ENCODE measurements around the gene TCF7L1. TPM values are rescaled to one million over a fixed set of nuclear protein-coding genes. Genes with fewer than 3 reads are reported as not detected.

The TCF7L1 gene
- total RNA-seq, 4 donors from 2014 or later = 2.1 to 14.0 (median 3.9) TPM

DNA sequence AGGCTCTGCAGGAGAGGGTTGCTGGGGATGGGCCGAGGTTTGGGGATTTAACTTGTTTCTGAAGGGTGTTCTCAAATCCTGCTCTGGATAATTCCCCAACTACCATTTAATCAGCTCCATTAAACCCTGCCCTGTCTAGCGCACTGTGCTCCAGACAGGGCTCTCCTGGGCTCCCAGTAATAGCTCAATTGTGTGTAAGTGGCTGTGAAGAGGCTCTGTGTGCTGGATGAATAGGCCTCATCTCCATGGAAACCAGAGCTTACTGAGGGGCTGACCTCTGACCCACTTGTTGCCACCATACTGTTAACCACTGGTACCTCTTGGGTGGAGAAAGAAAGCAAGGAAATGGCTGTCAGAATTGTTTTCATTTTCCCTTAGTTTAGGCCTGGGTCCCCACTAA is 101.7 kb downstream of the TCF7L1 start:
- ATAC-seq (ENCODE audit: low FRiP score) = no peak
- TF ChIP-seq, protein P1, sequence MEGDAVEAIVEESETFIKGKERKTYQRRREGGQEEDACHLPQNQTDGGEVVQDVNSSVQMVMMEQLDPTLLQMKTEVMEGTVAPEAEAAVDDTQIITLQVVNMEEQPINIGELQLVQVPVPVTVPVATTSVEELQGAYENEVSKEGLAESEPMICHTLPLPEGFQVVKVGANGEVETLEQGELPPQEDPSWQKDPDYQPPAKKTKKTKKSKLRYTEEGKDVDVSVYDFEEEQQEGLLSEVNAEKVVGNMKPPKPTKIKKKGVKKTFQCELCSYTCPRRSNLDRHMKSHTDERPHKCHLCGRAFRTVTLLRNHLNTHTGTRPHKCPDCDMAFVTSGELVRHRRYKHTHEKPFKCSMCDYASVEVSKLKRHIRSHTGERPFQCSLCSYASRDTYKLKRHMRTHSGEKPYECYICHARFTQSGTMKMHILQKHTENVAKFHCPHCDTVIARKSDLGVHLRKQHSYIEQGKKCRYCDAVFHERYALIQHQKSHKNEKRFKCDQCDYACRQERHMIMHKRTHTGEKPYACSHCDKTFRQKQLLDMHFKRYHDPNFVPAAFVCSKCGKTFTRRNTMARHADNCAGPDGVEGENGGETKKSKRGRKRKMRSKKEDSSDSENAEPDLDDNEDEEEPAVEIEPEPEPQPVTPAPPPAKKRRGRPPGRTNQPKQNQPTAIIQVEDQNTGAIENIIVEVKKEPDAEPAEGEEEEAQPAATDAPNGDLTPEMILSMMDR (IDR thresholded peaks at IDR 0.05) = no peak
- no peak for DNase-seq (ENCODE audit: low spot score)

DNA sequence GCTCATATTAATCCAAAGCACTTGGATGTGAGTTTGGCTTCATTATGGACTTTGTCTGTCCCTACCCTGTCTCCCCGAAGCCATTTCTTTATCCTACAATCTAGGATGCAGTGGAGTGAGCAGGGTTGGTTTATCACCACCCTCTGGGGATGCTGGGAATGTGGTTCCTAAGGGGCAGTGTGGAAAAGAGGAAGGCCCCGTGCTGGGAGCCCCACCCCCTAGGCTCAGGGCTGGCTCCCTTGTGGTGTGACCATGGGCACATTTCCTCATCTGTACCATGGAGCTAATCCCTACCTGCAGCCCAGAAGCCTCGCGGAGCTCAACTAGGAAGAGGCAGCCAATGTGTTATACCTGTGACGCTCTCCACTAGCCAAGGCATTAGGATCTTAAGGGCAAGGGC is 102.1 kb downstream of the TCF7L1 start:
- DNase-seq (ENCODE audit: low spot score) (no peak), ATAC-seq (ENCODE audit: low FRiP score) (no peak)
- TF ChIP-seq, protein P1 (IDR thresholded peaks at IDR 0.05) = no peak

DNA sequence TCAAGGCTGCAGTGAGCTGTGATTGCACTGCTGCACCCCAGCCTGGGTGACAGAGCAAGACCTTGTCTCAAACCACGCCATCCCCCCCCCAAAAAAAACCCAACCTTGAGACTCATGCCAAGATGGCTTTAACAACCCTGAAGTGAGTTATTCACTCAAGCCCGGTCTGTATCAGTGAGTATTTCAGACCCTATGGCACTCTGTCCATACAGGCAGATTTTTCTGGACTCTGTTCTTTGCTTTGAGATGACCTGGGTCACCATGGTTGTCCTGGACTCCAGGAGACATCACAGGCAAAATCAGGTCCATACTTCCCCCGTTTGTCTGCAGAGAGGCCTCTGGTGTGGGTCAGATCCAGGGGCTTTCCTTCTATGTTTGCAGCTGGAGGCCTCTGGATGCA is 102.9 kb downstream of the TCF7L1 start:
- DNase-seq (ENCODE audit: low spot score) (no peak), ATAC-seq (ENCODE audit: low FRiP score) (no peak)
- TF ChIP-seq, protein P1 (IDR thresholded peaks at IDR 0.05) = no peak

DNA sequence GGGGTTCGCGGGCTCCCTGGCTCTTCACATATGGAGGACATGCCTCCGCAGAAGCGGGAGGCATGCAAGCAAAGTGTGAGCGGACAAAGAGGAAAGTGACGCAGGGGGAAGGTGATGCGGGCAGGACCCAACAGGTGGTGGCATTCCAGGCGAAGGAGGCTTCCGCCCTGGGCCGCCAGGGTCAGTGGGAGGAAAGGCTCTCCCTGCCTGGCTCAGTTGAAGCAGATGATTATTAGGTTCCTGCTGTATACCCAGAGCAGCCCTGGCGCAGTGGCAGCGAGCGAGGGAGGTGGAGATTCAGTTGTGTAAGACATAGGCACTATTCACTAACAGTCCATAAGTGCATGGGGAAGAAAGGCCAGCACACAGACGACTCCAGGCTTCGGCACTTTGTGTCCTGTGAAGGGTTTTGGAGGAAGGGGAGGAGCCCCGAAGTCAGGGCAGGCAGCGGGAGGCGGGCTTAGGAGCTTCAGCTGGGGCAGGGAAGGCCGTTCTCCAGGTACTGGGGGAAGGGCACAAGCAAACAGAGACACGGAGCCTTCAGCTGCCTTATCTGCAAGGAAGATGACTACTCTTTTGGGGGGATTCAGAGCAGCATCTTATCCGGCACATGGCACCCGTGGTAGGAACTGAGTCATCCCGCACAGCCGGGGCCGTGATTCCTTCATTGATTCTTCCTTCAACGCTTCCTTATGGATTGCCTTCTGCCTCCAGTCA is 104.8 kb downstream of the TCF7L1 start:
- DNase-seq (ENCODE audit: low spot score) (no peak), ATAC-seq (ENCODE audit: low FRiP score) (no peak)
- TF ChIP-seq, protein P1 (IDR thresholded peaks at IDR 0.05) = no peak

DNA sequence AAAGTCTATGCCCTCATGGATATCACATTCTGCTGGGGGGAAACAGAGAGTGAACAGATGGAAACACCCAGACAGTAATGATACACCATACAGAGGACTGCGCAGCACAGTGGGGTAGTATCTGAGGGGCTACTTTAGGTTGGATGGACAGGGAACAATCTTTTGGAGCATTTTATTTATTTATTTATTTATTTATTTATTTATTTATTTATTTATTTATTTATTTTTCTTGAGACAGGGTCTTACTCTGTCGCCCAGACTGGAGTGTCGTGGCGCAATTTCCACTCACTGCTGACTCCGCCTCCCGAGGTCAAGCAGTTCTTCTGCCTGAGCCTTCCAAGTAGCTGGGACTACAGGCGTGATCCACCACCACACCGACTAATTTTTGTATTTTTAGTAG is 105.4 kb downstream of the TCF7L1 start:
- ATAC-seq (ENCODE audit: low FRiP score) (no peak), DNase-seq (ENCODE audit: low spot score) (no peak)
- TF ChIP-seq, protein P1 (IDR thresholded peaks at IDR 0.05) = no peak

DNA sequence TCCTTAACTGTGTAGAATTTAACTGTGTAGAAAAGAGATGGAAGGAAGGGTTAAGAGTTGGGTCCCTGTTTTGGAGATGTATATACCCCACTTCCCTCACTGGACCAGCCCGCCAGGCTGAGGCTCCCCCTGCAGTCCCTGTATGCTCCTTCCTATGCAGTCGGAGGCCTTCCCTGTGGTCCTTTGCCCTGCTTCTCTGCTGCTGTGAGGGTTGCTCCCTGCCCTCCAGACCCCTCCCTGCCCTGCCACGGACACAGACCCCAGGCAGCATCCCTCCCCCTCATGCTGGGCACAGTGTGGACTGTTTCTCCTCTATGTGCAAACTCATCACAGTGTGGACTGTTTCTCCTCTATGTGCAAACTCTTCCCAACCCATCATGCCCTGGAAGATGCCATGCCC is 105.9 kb downstream of the TCF7L1 start:
- TF ChIP-seq, protein P1 (IDR thresholded peaks at IDR 0.05) = no peak
- no peak for DNase-seq (ENCODE audit: low spot score)
- no peak for ATAC-seq (ENCODE audit: low FRiP score)

DNA sequence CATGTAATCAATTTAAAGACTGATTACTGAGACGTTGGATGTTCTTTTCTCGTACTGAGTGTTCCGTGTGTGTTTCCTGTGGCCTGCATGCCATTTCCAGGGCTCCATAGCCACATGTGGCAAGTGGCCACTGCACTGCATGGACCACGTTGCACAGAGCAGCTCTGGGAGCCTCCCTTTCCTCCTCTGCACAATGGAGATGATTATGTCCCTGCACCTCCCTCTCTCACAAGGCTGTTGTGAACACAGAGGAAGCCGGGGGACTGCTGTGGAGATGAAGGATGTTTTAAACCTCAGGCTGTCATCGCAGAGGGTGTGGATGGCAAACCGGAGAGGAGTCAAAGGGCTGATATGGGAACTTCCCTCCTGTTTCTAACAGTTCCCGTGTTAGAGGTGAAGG is 106.9 kb downstream of the TCF7L1 start:
- no peak for DNase-seq (ENCODE audit: low spot score)
- no peak for ATAC-seq (ENCODE audit: low FRiP score)
- TF ChIP-seq, protein P1 (IDR thresholded peaks at IDR 0.05) = no peak
